ENCODE data around the gene ATP6V1A. TPM values are rescaled to one million over a fixed set of nuclear protein-coding genes. Genes with fewer than 3 reads are reported as not detected.
"Not testable (repeated sequence)": the region's sequence is repeated elsewhere in the genome, so short reads cannot be mapped to it uniquely, and the experiment has no call there.

Gene ATP6V1A
- polyA plus RNA-seq, 1 donor from 2014 or later: 225 TPM

GRCh38 chr3:113847247-113847646 lies 100.4 kb downstream of the ATP6V1A start:
- H3K9me2 ChIP-seq (ENCODE audit: insufficient read depth, low read length): no peaks in the 10 kb centered on the region
- H3K27ac ChIP-seq (ENCODE audit: low read length): no peak overlapping the region
- H3K36me3 ChIP-seq (ENCODE audit: insufficient read depth, low read length): no peaks in the 10 kb centered on the region
- no peak overlapping the region for H3K4me3 ChIP-seq (ENCODE audit: low read length)
- no peaks in the 10 kb centered on the region for H3K9me3 ChIP-seq (ENCODE audit: low read length)
- no peaks in the 10 kb centered on the region for H3K27me3 ChIP-seq (ENCODE audit: insufficient read depth, low read depth, low read length)
- no peak overlapping the region for H3K9ac ChIP-seq (ENCODE audit: low read length)
- TF ChIP-seq RAD21 (conservative IDR thresholded peaks at IDR 0.05) (no peak), MXI1 (conservative IDR thresholded peaks at IDR 0.05; ENCODE audit: poor library complexity, severe bottlenecking) (no peak), CTCF (IDR thresholded peaks at IDR 0.05; ENCODE audit: poor library complexity, severe bottlenecking) (no peak), SMC3 (conservative IDR thresholded peaks at IDR 0.05; ENCODE audit: poor library complexity) (no peak), POLR2AphosphoS5 (IDR thresholded peaks at IDR 0.05) (no peak), EP300 (conservative IDR thresholded peaks at IDR 0.05; ENCODE audit: poor library complexity, severe bottlenecking) (no peak)
- no peaks in the 10 kb centered on the region for H4K20me1 ChIP-seq (ENCODE audit: insufficient read depth)
- no peak overlapping the region for H3K4me2 ChIP-seq (ENCODE audit: low read length)
- no peaks in the 10 kb centered on the region for H3F3A ChIP-seq (ENCODE audit: insufficient read depth, low read length, poor library complexity, severe bottlenecking)
- H2AFZ ChIP-seq (ENCODE audit: low read depth, low read length): no peak overlapping the region
- H3K79me2 ChIP-seq (replicated peaks; ENCODE audit: insufficient read depth, low read length): no peaks in the 10 kb centered on the region

- Histone ChIP-seq H3K27ac (ENCODE audit: low read length) (no peak overlapping the region), H3K9me2 (ENCODE audit: insufficient read depth, low read length) (no peaks in the 10 kb centered on the region), H3K79me2 (replicated peaks; ENCODE audit: insufficient read depth, low read length) (no peaks in the 10 kb centered on the region), H3K36me3 (ENCODE audit: insufficient read depth, low read length) (no peaks in the 10 kb centered on the region), H3F3A (ENCODE audit: insufficient read depth, low read length, poor library complexity, severe bottlenecking) (no peaks in the 10 kb centered on the region), H3K4me3 (ENCODE audit: low read length) (no peak overlapping the region), H4K20me1 (ENCODE audit: insufficient read depth) (no peaks in the 10 kb centered on the region), H3K9ac (ENCODE audit: low read length) (no peak overlapping the region), H2AFZ (ENCODE audit: low read depth, low read length) (no peak overlapping the region), H3K27me3 (ENCODE audit: insufficient read depth, low read depth, low read length) (no peaks in the 10 kb centered on the region), H3K4me2 (ENCODE audit: low read length) (no peak overlapping the region), H3K9me3 (ENCODE audit: low read length) (no peaks in the 10 kb centered on the region)
- TF ChIP-seq SMC3 (conservative IDR thresholded peaks at IDR 0.05; ENCODE audit: poor library complexity): no peak
- no peak for TF ChIP-seq POLR2AphosphoS5 (IDR thresholded peaks at IDR 0.05)
- TF ChIP-seq CTCF (IDR thresholded peaks at IDR 0.05; ENCODE audit: poor library complexity, severe bottlenecking): no peak
- TF ChIP-seq REST (IDR thresholded peaks at IDR 0.05; ENCODE audit: borderline replicate concordance): no peak
- TF ChIP-seq EZH2 (IDR thresholded peaks at IDR 0.05; ENCODE audit: borderline replicate concordance, insufficient read depth, low read length, poor library complexity, severe bottlenecking): no peak
- no peak for TF ChIP-seq RAD21 (conservative IDR thresholded peaks at IDR 0.05)
- TF ChIP-seq TAF1 (IDR thresholded peaks at IDR 0.05; ENCODE audit: low read depth): no peak
- TF ChIP-seq EP300 (conservative IDR thresholded peaks at IDR 0.05; ENCODE audit: poor library complexity, severe bottlenecking): no peak
- no peak for TF ChIP-seq MXI1 (conservative IDR thresholded peaks at IDR 0.05; ENCODE audit: poor library complexity, severe bottlenecking)
Observed at GRCh38 chr3:113847664-113848461, 101.0 kb downstream of the ATP6V1A start.

- not testable (repeated sequence) for H3K4me3 ChIP-seq (ENCODE audit: low read length); H3K9ac ChIP-seq (ENCODE audit: low read length); H2AFZ ChIP-seq (ENCODE audit: low read depth, low read length); H3K9me3 ChIP-seq (ENCODE audit: low read length); H3K36me3 ChIP-seq (ENCODE audit: insufficient read depth, low read length); H3K79me2 ChIP-seq (replicated peaks; ENCODE audit: insufficient read depth, low read length); H3K9me2 ChIP-seq (ENCODE audit: insufficient read depth, low read length); H3K27me3 ChIP-seq (ENCODE audit: insufficient read depth, low read depth, low read length); H3F3A ChIP-seq (ENCODE audit: insufficient read depth, low read length, poor library complexity, severe bottlenecking); H4K20me1 ChIP-seq (ENCODE audit: insufficient read depth); H3K4me2 ChIP-seq (ENCODE audit: low read length); H3K27ac ChIP-seq (ENCODE audit: low read length)
Observed at GRCh38 chr3:113849071-113849470, 102.2 kb downstream of the ATP6V1A start.

- not testable (repeated sequence) for H3K9me3 ChIP-seq (ENCODE audit: low read length); H4K20me1 ChIP-seq (ENCODE audit: insufficient read depth); H3K4me3 ChIP-seq (ENCODE audit: low read length); H3F3A ChIP-seq (ENCODE audit: insufficient read depth, low read length, poor library complexity, severe bottlenecking); H3K4me2 ChIP-seq (ENCODE audit: low read length); H3K36me3 ChIP-seq (ENCODE audit: insufficient read depth, low read length); H3K9ac ChIP-seq (ENCODE audit: low read length); H3K79me2 ChIP-seq (replicated peaks; ENCODE audit: insufficient read depth, low read length); H3K27me3 ChIP-seq (ENCODE audit: insufficient read depth, low read depth, low read length); H3K27ac ChIP-seq (ENCODE audit: low read length); H2AFZ ChIP-seq (ENCODE audit: low read depth, low read length); H3K9me2 ChIP-seq (ENCODE audit: insufficient read depth, low read length)
Observed at GRCh38 chr3:113849841-113850240, 103.0 kb downstream of the ATP6V1A start.

All from neural cell (in vitro differentiated cells).